K562 (cell line): ENCODE results near the gene KCTD7. TPM values are rescaled to one million over a fixed set of nuclear protein-coding genes. Genes with fewer than 3 reads are reported as not detected.

Source experiments
- CREB5 ChIP-seq: fragments of 250-450 bp; sonication (Bioruptor Pico); IDR thresholded peaks from 2 replicates; pipeline ENCODE4 v1.5.0; 2020; ENCODE audit warnings: mild to moderate bottlenecking
- CUX1 ChIP-seq: fragments of 200-800 bp; sonication (Bioruptor generic); IDR thresholded peaks from 2 replicates; pipeline ENCODE4 v1.6.1; 2016; ENCODE audit warnings: missing genetic modification characterization, missing compliant biosample characterization
- EP300 ChIP-seq: IDR thresholded peaks from 2 replicates; pipeline ENCODE4 v1.6.1; 2012; ENCODE audit warnings: low read length, improper control_type of control experiment
- GMEB1 ChIP-seq: fragments of 250-450 bp; sonication (Bioruptor Pico); IDR thresholded peaks from 2 replicates; pipeline ENCODE4 v1.4.0; 2020; ENCODE audit warnings: mild to moderate bottlenecking
- MECOM ChIP-seq: fragments of 250-450 bp; sonication (Bioruptor Pico); IDR thresholded peaks from 2 replicates; pipeline ENCODE4 v1.8.0; 2022; ENCODE audit warnings: inconsistent platforms
- NR1H2 ChIP-seq: sonication (generic); formaldehyde crosslinking; IDR thresholded peaks from 2 replicates; pipeline ENCODE4 v1.4.0; 2020; ENCODE audit warnings: mild to moderate bottlenecking, missing genetic modification reagents
- PTBP1 ChIP-seq: fragments of 200-400 bp; formaldehyde crosslinking; IDR thresholded peaks from 2 replicates; pipeline ENCODE4 v1.6.1; 2017; ENCODE audit warnings: low read depth, low read length
- SRSF1 ChIP-seq: fragments of 200-400 bp; formaldehyde crosslinking; IDR thresholded peaks from 2 replicates; pipeline ENCODE4 v1.6.1; 2017; ENCODE audit warnings: mild to moderate bottlenecking, low read depth, low read length, moderate library complexity
- TAF1 ChIP-seq: IDR thresholded peaks from 2 replicates; pipeline ENCODE4 v1.6.1; 2011; ENCODE audit warnings: mild to moderate bottlenecking, low read length, moderate library complexity; ENCODE audit not compliant: insufficient read depth, control insufficient read depth, severe bottlenecking; ENCODE audit errors: extremely low read depth
- ZBTB2 ChIP-seq: fragments of 450-650 bp; IDR thresholded peaks from 2 replicates; pipeline ENCODE4 v1.6.1; 2016; ENCODE audit warnings: antibody characterized with exemption
- ZBTB49 ChIP-seq: sonication (generic); formaldehyde crosslinking; IDR thresholded peaks from 2 replicates; pipeline ENCODE4 v1.8.0; 2022; ENCODE audit warnings: missing genetic modification reagents, mild to moderate bottlenecking, borderline replicate concordance
- ZNF174 ChIP-seq: fragments of 250-450 bp; sonication (Bioruptor Pico); IDR thresholded peaks from 2 replicates; pipeline ENCODE4 v1.4.0; 2020; ENCODE audit warnings: mild to moderate bottlenecking
- ZNF253 ChIP-seq: fragments of 250-450 bp; sonication (Bioruptor Pico); conservative IDR thresholded peaks from 2 replicates; pipeline ENCODE4 v1.6.1; 2021; ENCODE audit warnings: mild to moderate bottlenecking
- ZNF696 ChIP-seq: fragments of 250-450 bp; sonication (Bioruptor Pico); conservative IDR thresholded peaks from 2 replicates; pipeline ENCODE4 v1.4.0; 2020; ENCODE audit warnings: mild to moderate bottlenecking, moderate library complexity
- polyA plus RNA-seq, 8 experiments: library from polyadenylated mRNA; depleted of rRNA in 4 of 8; stranded (reverse) in 5 of 8; unstranded in 3 of 8; fragments of >200 nt; fragmentation: Nextera tagmentation in 2 of 8; fragmentation: Illumina TruSeq in 1 of 8; extraction: Ambion mirVana in 2 of 8; extraction: Trizol in 1 of 8; gene quantifications; 2 replicates each; pipeline versions ENCODE4 v1.2.1 to v1.2.3, GENCODE V29; 2011 to 2014; ENCODE audit warnings: inconsistent platforms in 1 of 8, missing spikeins in 1 of 8
- total RNA-seq, 7 experiments: library from RNA; depleted of rRNA in 6 of 7; stranded (reverse); fragments of >200 nt in 6 of 7; fragmentation: Illumina TruSeq in 2 of 7; extraction: Trizol in 2 of 7; gene quantifications; 2 replicates each; pipeline versions ENCODE4 v1.2.1 to v1.2.3, GENCODE V29; 2011 to 2021; ENCODE audit warnings: low replicate concordance in 1 of 7

KCTD7 gene
- total and polyA plus RNA-seq, 9 of the 15 experiments (the other 6 are each of a cell fraction or from before 2014, with no cell fraction given): 1.5 to 26.0 (median 9.0) TPM

- no peak for TF ChIP-seq ZNF696
- no peak for TF ChIP-seq PTBP1
- no peak for TF ChIP-seq NR1H2 (CRISPR knock-in tag)
- TF ChIP-seq SRSF1: no peak
- TF ChIP-seq TAF1: peak; percentile 62
- TF ChIP-seq GMEB1: peak; percentile 99
- TF ChIP-seq CREB5 (CRISPR knock-in tag): no peak
- TF ChIP-seq MECOM (CRISPR knock-in tag): no peak
- TF ChIP-seq EP300: no peak
- TF ChIP-seq ZBTB49: no peak
- TF ChIP-seq CUX1 (CRISPR knock-in tag): no peak
- no peak for TF ChIP-seq ZNF253
- TF ChIP-seq ZNF174 (CRISPR knock-in tag): no peak
- TF ChIP-seq ZBTB2: peak; percentile 99
These were observed 36.7 kb upstream of the KCTD7 start (continued) for GRCh38 chr7:66591799-66592596.
